T47D (cell line): ENCODE measurements around the gene CDKL1.

ENCODE experiments used
- DNase-seq, 2 experiments: peaks; one replicate each; pipeline versions ENCODE4 v3.0.0 to v3.0.0-alpha.2; 2011 to 2012; ENCODE audit warnings: low read depth in 1 of 2, low spot score in 1 of 2
- JUND ChIP-seq: IDR thresholded peaks from 2 replicates; pipeline ENCODE4 v1.6.1; 2012; ENCODE audit warnings: low read depth
- in situ Hi-C: cut with HindIII; loops from 2 replicates; pipeline ENCODE4 v1.10.0; 2016; ENCODE audit warnings: low sequenced_read_pairs, low pct_unique_long_range_greater_than_20kb

CDKL1 gene

GRCh38 chr14:50400461-50400860, 3.8 kb upstream of the CDKL1 start:
- in situ Hi-C loops = no loop called here
- no peak for DNase-seq
- TF ChIP-seq JUND = no peak

GRCh38 chr14:50399251-50400032, 2.8 kb upstream of the CDKL1 start:
- peak; percentile 26 to 80 for DNase-seq
- no peak for TF ChIP-seq JUND
- in situ Hi-C loops = no loop called here

- no peak for DNase-seq
- in situ Hi-C loops = no loop called here
- TF ChIP-seq JUND = no peak
These were observed 1.5 kb upstream of the CDKL1 start for GRCh38 chr14:50398189-50398580.

GRCh38 chr14:50397390-50398188, 908 bp upstream of the CDKL1 start:
- no peak for TF ChIP-seq JUND
- no peak for DNase-seq
- in situ Hi-C loops = no loop called here

- in situ Hi-C loops = no loop called here
- TF ChIP-seq JUND = no peak
- no peak for DNase-seq
These were observed 1.2 kb downstream of the CDKL1 start for GRCh38 chr14:50395448-50395847.

DNA sequence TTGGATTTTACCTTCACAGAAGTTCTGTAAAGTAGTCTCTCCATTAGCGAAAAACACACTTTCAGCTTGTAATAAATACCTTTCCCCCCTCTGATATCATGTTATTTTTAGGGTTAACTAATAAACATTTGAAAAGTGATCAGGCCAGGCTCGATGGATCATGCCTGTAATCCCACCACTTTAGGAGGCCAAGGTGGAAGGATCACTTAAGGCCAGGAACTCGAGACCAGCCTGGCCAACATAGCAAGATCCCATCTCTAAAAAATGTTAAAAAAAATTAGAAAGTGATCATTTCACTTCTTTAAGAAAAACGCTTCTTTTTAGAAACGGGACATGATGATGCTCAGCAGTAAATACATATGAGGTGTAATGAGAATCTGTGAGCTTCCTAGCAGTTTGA, 2.0 kb downstream of the CDKL1 start:
- TF ChIP-seq JUND = no peak
- DNase-seq = no peak
- in situ Hi-C loops = no loop called here

DNA sequence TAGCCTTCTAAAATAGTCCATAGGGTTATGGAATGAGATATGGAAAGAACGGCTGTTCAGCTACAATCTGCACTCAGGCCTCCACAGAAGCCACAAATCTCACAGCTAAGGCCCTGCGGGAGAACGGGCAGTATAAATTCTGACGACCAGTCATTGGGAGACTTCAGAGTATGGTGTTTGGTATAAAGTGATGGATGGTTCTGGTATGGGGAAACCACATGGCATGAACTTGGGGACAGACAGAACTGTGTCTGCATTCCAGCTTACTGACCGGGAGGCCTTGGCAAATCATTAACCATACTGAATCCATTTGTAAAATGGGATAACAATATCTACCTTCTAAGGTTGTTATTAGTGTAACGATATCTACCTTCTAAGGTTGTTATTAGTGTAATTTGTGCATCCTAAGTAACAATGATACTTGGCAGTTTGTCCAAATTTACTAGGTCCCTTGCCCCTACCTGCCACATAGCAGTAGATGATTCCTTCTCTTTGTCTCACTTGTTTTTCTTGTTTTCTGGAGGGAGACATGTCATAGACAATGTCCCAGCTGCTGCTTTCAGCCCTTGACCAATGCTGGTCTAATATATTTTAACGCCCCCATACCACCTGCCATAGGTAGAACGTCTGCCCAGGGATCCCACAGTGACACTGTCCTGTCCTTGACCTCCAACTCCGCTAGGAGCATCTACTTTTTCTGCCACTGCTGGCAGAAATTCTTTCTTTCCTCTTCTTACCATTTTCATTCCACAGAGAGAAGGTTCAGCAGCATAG, 6.8 kb downstream of the CDKL1 start:
- no peak for TF ChIP-seq JUND
- in situ Hi-C loops = no loop called here
- DNase-seq = no peak

- TF ChIP-seq JUND = no peak
- in situ Hi-C loops = no loop called here
These were observed 8.3 kb downstream of the CDKL1 start for GRCh38 chr14:50388256-50388931.

GRCh38 chr14:50387548-50387947, 9.1 kb downstream of the CDKL1 start:
- TF ChIP-seq JUND = no peak
- DNase-seq = no peak
- in situ Hi-C loops = no loop called here

More at GRCh38 chr14:50388256-50388931, 8.3 kb downstream of the CDKL1 start:
- DNase-seq = no peak

DNA sequence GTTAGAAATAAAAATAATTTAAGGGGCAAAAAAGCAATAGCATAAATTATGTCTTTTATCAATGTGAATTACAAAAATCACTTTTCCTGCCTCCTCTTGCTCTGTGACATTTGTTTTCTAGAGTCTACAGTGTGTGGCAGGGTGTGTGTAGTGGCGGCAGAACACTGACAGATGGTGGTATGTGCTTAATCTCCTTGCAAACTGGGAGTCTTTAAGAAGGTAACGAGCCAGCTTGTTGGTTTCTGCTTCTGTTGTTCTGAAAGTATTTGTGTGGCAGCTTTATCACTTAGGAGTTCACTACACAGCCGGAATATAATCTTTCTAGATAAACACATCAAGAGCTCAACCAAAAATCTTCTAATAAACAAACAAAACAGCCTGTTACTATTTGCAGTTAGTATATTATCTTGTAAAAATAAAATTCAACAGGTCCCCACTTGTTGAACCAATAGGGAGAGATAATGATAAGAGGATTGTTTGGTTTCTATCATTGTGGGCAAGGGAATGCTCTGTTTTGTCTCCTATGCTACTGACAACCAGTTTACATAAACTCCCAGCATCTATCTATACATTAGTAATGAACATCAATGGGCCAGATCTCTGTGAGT, 13.0 kb downstream of the CDKL1 start:
- in situ Hi-C loops = no loop called here
- peak in 1 of 2 experiments; percentile 15 for DNase-seq
- no peak for TF ChIP-seq JUND

- no peak for TF ChIP-seq JUND
- DNase-seq = no peak
- in situ Hi-C loops = no loop called here
These were observed 14.8 kb downstream of the CDKL1 start for GRCh38 chr14:50381823-50382287.

GRCh38 chr14:50381008-50381407, 15.7 kb downstream of the CDKL1 start:
- no peak for TF ChIP-seq JUND

More at GRCh38 chr14:50381008-50381407, 15.7 kb downstream of the CDKL1 start:
- DNase-seq = no peak
- in situ Hi-C loops = no loop called here
